GM12878 (cell line): ENCODE results near the gene FCRL6. TPM values are rescaled to one million over a fixed set of nuclear protein-coding genes. Genes with fewer than 3 reads are reported as not detected.

ENCODE experiments used
- ATAC-seq: fragments of 200-7000 bp; cut with Tn5 transposase; 3 replicates; pipeline ENCODE4 v1.9.1; 2020; ENCODE audit warnings: mild to moderate bottlenecking, moderate library complexity
- Bru-seq: library from RNA; stranded (reverse); fragments of 400-500 nt; gene quantifications from one replicate; lab custom pipeline; 2021; lab: Mats Ljungman, UMichigan
- BruChase-seq, 2 experiments: library from RNA; stranded (reverse); fragments of 400-500 nt; gene quantifications; one replicate each; lab custom pipeline; 2021; lab: Mats Ljungman, UMichigan
- BruUV-seq: library from RNA; stranded (reverse); fragments of 400-500 nt; replicated peaks from 2 replicates; lab custom pipeline; 2021; lab: Mats Ljungman, UMichigan
- CTCF ChIA-PET: fragments of 300-600 bp; sonication (Branson Sonifier 250); formaldehyde crosslinking; extraction: SDS; loops from one replicate; lab custom pipeline; 2021; ENCODE audit warnings: inconsistent platforms; lab: Yijun Ruan, JAX
- POLR2A ChIA-PET: fragments of 350-600 bp; formaldehyde crosslinking; extraction: SDS; loops from one replicate; lab custom pipeline; 2021; ENCODE audit warnings: inconsistent platforms; lab: Charles Lee
- RAD21 ChIA-PET: fragments of 300-600 bp; sonication (Branson Sonifier 250); formaldehyde crosslinking; loops from one replicate; lab custom pipeline; 2023; ENCODE audit warnings: antibody characterized with exemption; ENCODE audit not compliant: unreplicated experiment; lab: Charles Lee
- SMC1A ChIA-PET: fragments of 300-600 bp; sonication (Branson Sonifier 250); formaldehyde crosslinking; loops from one replicate; lab custom pipeline; 2023; ENCODE audit not compliant: unreplicated experiment, uncharacterized antibody; lab: Charles Lee
- DNase-seq: peaks from one replicate; pipeline ENCODE4 v3.0.0-alpha.2; 2011; ENCODE audit warnings: low read depth, low spot score
- FAIRE-seq: peaks from 3 replicates; lab custom pipeline; 2011; peaks lifted over from hg19 to GRCh38; lab: Jason Lieb, UNC
- H2AFZ ChIP-seq: 2 replicates; pipeline ENCODE4 v1.6.0; 2011; ENCODE audit warnings: low read depth, low read length, control low read depth; ENCODE audit not compliant: control insufficient read depth
- H3K27ac ChIP-seq: 2 replicates; pipeline ENCODE4 v1.5.1; 2011; ENCODE audit warnings: control low read depth; ENCODE audit not compliant: control insufficient read depth, insufficient read depth
- H3K27me3 ChIP-seq, 2 experiments: replicated peaks in 1 of 2; 2 replicates each; pipeline versions ENCODE4 v1.6.0 to v1.6.1; 2011; ENCODE audit warnings: low read length in 1 of 2; ENCODE audit not compliant: control insufficient read depth in 2 of 2, insufficient read depth in 2 of 2
- H3K36me3 ChIP-seq, 2 experiments: 2 replicates each; pipeline ENCODE4 v1.5.1; 2011; ENCODE audit warnings: low read length in 1 of 2; ENCODE audit not compliant: control insufficient read depth in 2 of 2, insufficient read depth in 2 of 2
- H3K4me1 ChIP-seq: 2 replicates; pipeline ENCODE4 v1.6.1; 2011; ENCODE audit warnings: mild to moderate bottlenecking, low read length, moderate library complexity, mixed read lengths; ENCODE audit not compliant: control insufficient read depth, insufficient read depth
- H3K4me2 ChIP-seq: 2 replicates; pipeline ENCODE4 v1.6.0; 2011; ENCODE audit warnings: control low read depth; ENCODE audit not compliant: control insufficient read depth, insufficient read depth
- H3K4me3 ChIP-seq: fragments of 200-600 bp; sonication (generic); 2 replicates; pipeline ENCODE4 v1.5.1; 2016
- H3K79me2 ChIP-seq: 2 replicates; pipeline ENCODE4 v1.6.0; 2011; ENCODE audit warnings: low read length; ENCODE audit not compliant: control insufficient read depth, insufficient read depth
- H3K9ac ChIP-seq: 2 replicates; pipeline ENCODE4 v1.8.0; 2011; ENCODE audit warnings: low read length, control low read depth, mixed read lengths; ENCODE audit not compliant: control insufficient read depth, insufficient read depth
- H3K9me3 ChIP-seq: replicated peaks from 3 replicates; pipeline ENCODE4 v1.5.1; 2011; ENCODE audit warnings: mild to moderate bottlenecking, low read length; ENCODE audit not compliant: control insufficient read depth, insufficient read depth
- H4K20me1 ChIP-seq: 2 replicates; pipeline ENCODE4 v1.6.0; 2011; ENCODE audit not compliant: control insufficient read depth, insufficient read depth
- EED ChIP-seq: sonication (generic); IDR thresholded peaks from 2 replicates; pipeline ENCODE4 v1.6.1; 2016; ENCODE audit warnings: antibody characterized with exemption, low read depth
- HDAC2 ChIP-seq: fragments of 200-600 bp; sonication (generic); IDR thresholded peaks from 2 replicates; pipeline ENCODE4 v1.6.1; 2017
- MXI1 ChIP-seq: fragments of 150-350 bp; IDR thresholded peaks from 2 replicates; pipeline ENCODE4 v1.6.1; 2011; ENCODE audit warnings: low read depth, mild to moderate bottlenecking, inconsistent platforms, low read length, improper control_type of control experiment
- NR2C2 ChIP-seq: IDR thresholded peaks from 2 replicates; pipeline ENCODE4 v1.6.1; 2011; ENCODE audit warnings: borderline replicate concordance, low read depth; ENCODE audit not compliant: control insufficient read depth, insufficient read length
- RBBP5 ChIP-seq: fragments of 200-600 bp; sonication (generic); conservative IDR thresholded peaks from 2 replicates; pipeline ENCODE4 v1.6.1; 2016
- SIX5 ChIP-seq: IDR thresholded peaks from 2 replicates; pipeline ENCODE4 v1.6.1; 2011; ENCODE audit warnings: mild to moderate bottlenecking, low read depth, low read length, moderate library complexity; ENCODE audit not compliant: severe bottlenecking
- TARDBP ChIP-seq: IDR thresholded peaks from 2 replicates; pipeline ENCODE4 v1.6.1; 2016; ENCODE audit warnings: borderline replicate concordance
- TCF3 ChIP-seq: IDR thresholded peaks from 2 replicates; pipeline ENCODE4 v1.6.1; 2012; ENCODE audit warnings: low read depth, mild to moderate bottlenecking, low read length, borderline replicate concordance; ENCODE audit not compliant: insufficient read depth
- ZNF207 ChIP-seq: fragments of 450-650 bp; IDR thresholded peaks from 2 replicates; pipeline ENCODE4 v1.6.1; 2014; ENCODE audit warnings: antibody characterized with exemption, mild to moderate bottlenecking, borderline replicate concordance
- WGBS: methylation state at CpG from one replicate; pipeline ENCODE4 v1.1.6; 2016; ENCODE audit warnings: low lambda C conversion rate; ENCODE audit not compliant: insufficient replicate concordance, insufficient coverage; ENCODE audit errors: missing lambda C conversion rate; 5-methylcytosine and 5-hydroxymethylcytosine counted together
- in situ Hi-C: fragments of 300-500 bp; cut with MboI; formaldehyde crosslinking; loops from 9 replicates; pipeline ENCODE4 v1.14.3; 2018; ENCODE audit warnings: mixed read lengths
- intact Hi-C: fragments of 100-400 bp; cut with micrococcal nuclease; formaldehyde crosslinking; loops from one replicate; pipeline ENCODE4 v1.14.2; 2022; ENCODE audit not compliant: unreplicated experiment
- long read RNA-seq, 2 experiments: library from polyadenylated mRNA; unstranded; transcript quantifications; one replicate each; pipeline ENCODE4 v2.0.0, GENCODE V29; 2019 to 2020
- polyA minus RNA-seq, 3 experiments: library from RNA; depleted of rRNA, polyadenylated mRNA; stranded (reverse); fragments of >200 nt; gene quantifications; 2 replicates each; pipeline ENCODE4 v1.2.3, GENCODE V29; 2011
- polyA plus RNA-seq, 11 experiments: library from polyadenylated mRNA; depleted of rRNA in 4 of 11; unstranded in 6 of 11; stranded (reverse) in 5 of 11; fragments of >200 nt; fragmentation: Nextera tagmentation in 4 of 11; fragmentation: Illumina TruSeq in 1 of 11; extraction: Ambion mirVana in 4 of 11; extraction: Trizol in 1 of 11; gene quantifications; 1 replicate in 1 of 11; 2 replicates in 10 of 11; pipeline versions ENCODE4 v1.2.1 to v1.2.3, GENCODE V29; 2011 to 2016; ENCODE audit warnings: inconsistent platforms in 2 of 11, missing spikeins in 2 of 11, low read depth in 1 of 11
- total RNA-seq, 4 experiments: library from RNA; depleted of rRNA in 3 of 4; stranded (reverse); fragments of >200 nt in 3 of 4; fragmentation: Illumina TruSeq in 1 of 4; extraction: Trizol in 1 of 4; gene quantifications; 2 replicates each; pipeline versions ENCODE4 v1.2.1 to v1.2.3, GENCODE V29; 2013 to 2021
- TF ChIP-seq, protein P1 (sequence below): IDR thresholded peaks from 2 replicates; pipeline ENCODE4 v1.6.1; 2012; ENCODE audit warnings: mild to moderate bottlenecking, low read depth, low read length
- TF ChIP-seq, protein P2 (sequence below): fragments of 450-650 bp; formaldehyde crosslinking; IDR thresholded peaks from 2 replicates; pipeline ENCODE4 v1.4.0; 2020; ENCODE audit warnings: mild to moderate bottlenecking, moderate library complexity

FCRL6 gene, protein sequence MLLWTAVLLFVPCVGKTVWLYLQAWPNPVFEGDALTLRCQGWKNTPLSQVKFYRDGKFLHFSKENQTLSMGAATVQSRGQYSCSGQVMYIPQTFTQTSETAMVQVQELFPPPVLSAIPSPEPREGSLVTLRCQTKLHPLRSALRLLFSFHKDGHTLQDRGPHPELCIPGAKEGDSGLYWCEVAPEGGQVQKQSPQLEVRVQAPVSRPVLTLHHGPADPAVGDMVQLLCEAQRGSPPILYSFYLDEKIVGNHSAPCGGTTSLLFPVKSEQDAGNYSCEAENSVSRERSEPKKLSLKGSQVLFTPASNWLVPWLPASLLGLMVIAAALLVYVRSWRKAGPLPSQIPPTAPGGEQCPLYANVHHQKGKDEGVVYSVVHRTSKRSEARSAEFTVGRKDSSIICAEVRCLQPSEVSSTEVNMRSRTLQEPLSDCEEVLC
- total RNA-seq (2013; cell fraction: nucleolus; rRNA removed): not detected in 2 replicates
- 0.11 and 0.60 TPM in 2 replicates for total RNA-seq (2014; rRNA removed)
- not detected in 2 replicates for total RNA-seq (2014; rRNA removed; fragmentation: Illumina TruSeq; extraction: Trizol)
- total RNA-seq (2021): 0.11 TPM in 1 of 2 replicates, not detected in the other
- not detected for polyA plus RNA-seq (2011; ENCODE audit: low read depth)
- 0.16 and 0.17 TPM in 2 replicates for polyA plus RNA-seq (2011; rRNA removed)
- polyA plus RNA-seq (2011; cell fraction: cytosol; rRNA removed): 0.18 and 0.46 TPM in 2 replicates
- 0.35 and 0.37 TPM in 2 replicates for polyA plus RNA-seq (2011; cell fraction: nucleus; rRNA removed)
- not detected in 2 replicates for polyA plus RNA-seq (2012)
- polyA plus RNA-seq (2014; fragmentation: Illumina TruSeq; extraction: Trizol): 0.04 TPM in 1 of 2 replicates, not detected in the other
- not detected for polyA plus RNA-seq (2014; fragmentation: Nextera tagmentation; extraction: Ambion mirVana)
- polyA plus RNA-seq (2014; rRNA removed): not detected in 2 replicates
- not detected for polyA plus RNA-seq (2016; fragmentation: Nextera tagmentation; extraction: Ambion mirVana)
- not detected in 2 replicates for polyA minus RNA-seq (2011; rRNA and poly(A)+ RNA removed)
- polyA minus RNA-seq (2011; cell fraction: cytosol; rRNA and poly(A)+ RNA removed): not detected in 2 replicates
- polyA minus RNA-seq (2011; cell fraction: nucleus; rRNA and poly(A)+ RNA removed): 0.36 and 0.38 TPM in 2 replicates
- Bru-seq, nascent RNA: percentile 5 among the genes with signal in this experiment
- not detected for BruChase-seq, experiment 1, labeled RNA remaining after a 6-hour chase
- percentile 1 among the genes with signal in this experiment for BruChase-seq, experiment 2, labeled RNA remaining after a 2-hour chase
- long read RNA-seq, experiment 1, partial matches to known transcripts: 1 of 1 reads
- long read RNA-seq, experiment 1, other reads (novel, unspliced or antisense): 0 of 1 reads
- long read RNA-seq, experiment 2, partial matches to known transcripts: 1 of 1 reads
- long read RNA-seq, experiment 2, other reads (novel, unspliced or antisense): 0 of 1 reads

DNA sequence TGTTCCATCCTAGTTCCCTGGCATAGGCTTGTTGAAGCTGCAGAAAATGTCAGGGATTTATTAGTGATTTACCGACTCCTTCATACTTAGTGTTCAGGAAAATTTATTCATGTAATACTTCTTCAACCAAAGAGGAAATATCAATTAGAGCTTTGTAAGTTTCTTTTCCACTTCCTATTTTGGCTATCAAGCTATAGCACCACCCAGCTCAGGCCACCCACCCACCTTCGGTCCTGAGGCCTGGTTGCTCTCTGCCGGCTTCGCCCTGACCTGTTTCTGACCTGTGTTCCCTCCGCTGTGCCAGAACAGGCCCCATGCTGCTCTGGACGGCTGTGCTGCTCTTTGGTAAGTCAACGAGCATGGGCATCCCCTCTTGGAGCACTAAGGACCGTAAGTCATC lies at the start of gene FCRL6:
TSS of gene FCRL6 (plus strand) at position 250 of the 400 bp plus-strand sequence. CDS start at position 315, 65 bp downstream.
- Histone ChIP-seq H3K4me3 (no peak within 1 kb of the TSS), H3K36me3 (no peaks in the 10 kb centered on the region), H4K20me1 (no peaks in the 10 kb centered on the region), H3K27me3 (peaks cover 0 to 6% of the 10 kb centered on the region in 2 experiments; a peak in 3 of 4 replicates), H3K27ac (no peak within 1 kb of the TSS), H3K9ac (no peak within 1 kb of the TSS), H3K9me3 (no peaks in the 10 kb centered on the region; the same call in 2 of the 3 replicates), H2AFZ (no peak within 1 kb of the TSS), H3K4me2 (no peak within 1 kb of the TSS), H3K79me2 (no peaks in the 10 kb centered on the region), H3K4me1 (peaks cover 9% of the 10 kb centered on the region)
- 35% methylated on average over 8 of the region's 8 CpGs for WGBS
- SMC1A ChIA-PET: interaction anchor here (0.6 to 11.2 kb wide), 6 partner anchors 11 to 205 kb away, joined by 3 to 289 read pairs (median 4); no protein-coding TSS in a partner anchor
- POLR2A ChIA-PET: no interaction called here
- RAD21 ChIA-PET: interaction anchor here (1.3 to 3.3 kb wide), 3 partner anchors 88 to 205 kb away, joined by 6 to 22 read pairs (median 9); no protein-coding TSS in a partner anchor
- CTCF ChIA-PET: interaction anchor here (1.5 to 14.4 kb wide), 4 partner anchors 24 to 244 kb away, joined by 4 to 476 read pairs (median 162); partner anchors contain the start of gene SLAMF8
- FAIRE-seq (no peak), DNase-seq (no peak), ATAC-seq (no peak)
- intact Hi-C loops (no loop called here), in situ Hi-C loops (no loop called here)
- BruUV-seq: no TSS peak
- TF ChIP-seq, protein P1, sequence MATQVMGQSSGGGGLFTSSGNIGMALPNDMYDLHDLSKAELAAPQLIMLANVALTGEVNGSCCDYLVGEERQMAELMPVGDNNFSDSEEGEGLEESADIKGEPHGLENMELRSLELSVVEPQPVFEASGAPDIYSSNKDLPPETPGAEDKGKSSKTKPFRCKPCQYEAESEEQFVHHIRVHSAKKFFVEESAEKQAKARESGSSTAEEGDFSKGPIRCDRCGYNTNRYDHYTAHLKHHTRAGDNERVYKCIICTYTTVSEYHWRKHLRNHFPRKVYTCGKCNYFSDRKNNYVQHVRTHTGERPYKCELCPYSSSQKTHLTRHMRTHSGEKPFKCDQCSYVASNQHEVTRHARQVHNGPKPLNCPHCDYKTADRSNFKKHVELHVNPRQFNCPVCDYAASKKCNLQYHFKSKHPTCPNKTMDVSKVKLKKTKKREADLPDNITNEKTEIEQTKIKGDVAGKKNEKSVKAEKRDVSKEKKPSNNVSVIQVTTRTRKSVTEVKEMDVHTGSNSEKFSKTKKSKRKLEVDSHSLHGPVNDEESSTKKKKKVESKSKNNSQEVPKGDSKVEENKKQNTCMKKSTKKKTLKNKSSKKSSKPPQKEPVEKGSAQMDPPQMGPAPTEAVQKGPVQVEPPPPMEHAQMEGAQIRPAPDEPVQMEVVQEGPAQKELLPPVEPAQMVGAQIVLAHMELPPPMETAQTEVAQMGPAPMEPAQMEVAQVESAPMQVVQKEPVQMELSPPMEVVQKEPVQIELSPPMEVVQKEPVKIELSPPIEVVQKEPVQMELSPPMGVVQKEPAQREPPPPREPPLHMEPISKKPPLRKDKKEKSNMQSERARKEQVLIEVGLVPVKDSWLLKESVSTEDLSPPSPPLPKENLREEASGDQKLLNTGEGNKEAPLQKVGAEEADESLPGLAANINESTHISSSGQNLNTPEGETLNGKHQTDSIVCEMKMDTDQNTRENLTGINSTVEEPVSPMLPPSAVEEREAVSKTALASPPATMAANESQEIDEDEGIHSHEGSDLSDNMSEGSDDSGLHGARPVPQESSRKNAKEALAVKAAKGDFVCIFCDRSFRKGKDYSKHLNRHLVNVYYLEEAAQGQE: no peak
- TF ChIP-seq, protein P2, sequence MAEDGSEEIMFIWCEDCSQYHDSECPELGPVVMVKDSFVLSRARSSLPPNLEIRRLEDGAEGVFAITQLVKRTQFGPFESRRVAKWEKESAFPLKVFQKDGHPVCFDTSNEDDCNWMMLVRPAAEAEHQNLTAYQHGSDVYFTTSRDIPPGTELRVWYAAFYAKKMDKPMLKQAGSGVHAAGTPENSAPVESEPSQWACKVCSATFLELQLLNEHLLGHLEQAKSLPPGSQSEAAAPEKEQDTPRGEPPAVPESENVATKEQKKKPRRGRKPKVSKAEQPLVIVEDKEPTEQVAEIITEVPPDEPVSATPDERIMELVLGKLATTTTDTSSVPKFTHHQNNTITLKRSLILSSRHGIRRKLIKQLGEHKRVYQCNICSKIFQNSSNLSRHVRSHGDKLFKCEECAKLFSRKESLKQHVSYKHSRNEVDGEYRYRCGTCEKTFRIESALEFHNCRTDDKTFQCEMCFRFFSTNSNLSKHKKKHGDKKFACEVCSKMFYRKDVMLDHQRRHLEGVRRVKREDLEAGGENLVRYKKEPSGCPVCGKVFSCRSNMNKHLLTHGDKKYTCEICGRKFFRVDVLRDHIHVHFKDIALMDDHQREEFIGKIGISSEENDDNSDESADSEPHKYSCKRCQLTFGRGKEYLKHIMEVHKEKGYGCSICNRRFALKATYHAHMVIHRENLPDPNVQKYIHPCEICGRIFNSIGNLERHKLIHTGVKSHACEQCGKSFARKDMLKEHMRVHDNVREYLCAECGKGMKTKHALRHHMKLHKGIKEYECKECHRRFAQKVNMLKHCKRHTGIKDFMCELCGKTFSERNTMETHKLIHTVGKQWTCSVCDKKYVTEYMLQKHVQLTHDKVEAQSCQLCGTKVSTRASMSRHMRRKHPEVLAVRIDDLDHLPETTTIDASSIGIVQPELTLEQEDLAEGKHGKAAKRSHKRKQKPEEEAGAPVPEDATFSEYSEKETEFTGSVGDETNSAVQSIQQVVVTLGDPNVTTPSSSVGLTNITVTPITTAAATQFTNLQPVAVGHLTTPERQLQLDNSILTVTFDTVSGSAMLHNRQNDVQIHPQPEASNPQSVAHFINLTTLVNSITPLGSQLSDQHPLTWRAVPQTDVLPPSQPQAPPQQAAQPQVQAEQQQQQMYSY (CRISPR knock-in tag): no peak
- TF ChIP-seq SIX5: no peak
- TF ChIP-seq HDAC2: no peak
- no peak for TF ChIP-seq TARDBP
- no peak for TF ChIP-seq TCF3
- no peak for TF ChIP-seq ZNF207
- TF ChIP-seq MXI1: no peak
- TF ChIP-seq NR2C2: no peak
- TF ChIP-seq EED: no peak
- TF ChIP-seq RBBP5: no peak
